Measurements from ENCODE around the gene KCTD16. TPM values are rescaled to one million over a fixed set of nuclear protein-coding genes. Genes with fewer than 3 reads are reported as not detected.

KCTD16 gene
- total and polyA plus RNA-seq, 2 experiments from 2014 or later: 0.02 to 0.76 TPM

DNA sequence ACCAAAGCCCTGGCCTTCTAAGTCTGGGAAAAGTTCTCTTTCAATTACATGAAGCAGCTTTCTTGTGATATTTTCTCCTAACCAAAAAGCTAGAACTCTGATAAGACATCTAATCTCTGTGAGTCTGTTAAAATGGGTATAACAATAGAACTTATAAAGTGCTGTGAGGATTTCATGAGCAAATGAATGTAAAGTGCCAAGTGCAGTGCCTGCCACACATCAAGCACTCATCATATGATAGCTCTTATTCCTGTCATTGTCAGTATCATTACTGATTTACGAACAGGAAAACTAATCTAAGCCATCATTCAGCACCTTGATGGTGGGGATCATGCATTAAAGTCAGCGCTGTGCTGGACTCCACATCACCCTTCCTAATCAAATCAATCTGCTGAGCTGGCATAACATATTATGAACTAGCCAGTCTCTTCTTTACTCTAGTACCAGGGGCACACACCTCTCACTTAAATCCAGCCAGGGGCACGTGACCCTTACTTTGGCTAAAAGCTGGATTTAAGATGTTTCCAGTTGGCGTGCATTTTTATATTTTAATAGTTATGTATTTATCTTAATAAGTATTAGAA, 37.5 kb upstream of the KCTD16 start:
- H3K4me3 Mint-ChIP-seq: no peak overlapping the region
- ATAC-seq: no peak

More for the DNA sequence above, 37.5 kb upstream of the KCTD16 start:
- no peak overlapping the region for H3K27ac ChIP-seq (ENCODE audit: low read depth)
- no peak for DNase-seq (ENCODE audit: low spot score)
- H3K27me3 ChIP-seq (ENCODE audit: insufficient read depth): no peaks in the 10 kb centered on the region
- no peak overlapping the region for H3K4me3 ChIP-seq
- H3K4me1 ChIP-seq (ENCODE audit: insufficient read depth): no peaks in the 10 kb centered on the region
- H3K79me2 ChIP-seq (replicated peaks; ENCODE audit: insufficient read depth): no peaks in the 10 kb centered on the region
- Mint-ChIP-seq H3K9me3 (no peaks in the 10 kb centered on the region), H3K27ac (no peak overlapping the region), H3K27me3 (ENCODE audit: insufficient read depth, low read depth, poor library complexity) (no peaks in the 10 kb centered on the region), H3K36me3 (ENCODE audit: low read depth) (no peaks in the 10 kb centered on the region), H3K4me1 (no peaks in the 10 kb centered on the region)
- H3F3A ChIP-seq (replicated peaks; ENCODE audit: low read depth): no peaks in the 10 kb centered on the region
- H3K9me2 ChIP-seq (ENCODE audit: insufficient read depth): no peaks in the 10 kb centered on the region; the same call in 1 of the 2 replicates
- H3K36me3 ChIP-seq (ENCODE audit: insufficient read depth): no peaks in the 10 kb centered on the region; the same call in 1 of the 2 replicates
- no peak overlapping the region; the same call in 1 of the 2 replicates for H2AFZ ChIP-seq
- no peak overlapping the region for H3K4me2 ChIP-seq
- TF ChIP-seq, protein P1, sequence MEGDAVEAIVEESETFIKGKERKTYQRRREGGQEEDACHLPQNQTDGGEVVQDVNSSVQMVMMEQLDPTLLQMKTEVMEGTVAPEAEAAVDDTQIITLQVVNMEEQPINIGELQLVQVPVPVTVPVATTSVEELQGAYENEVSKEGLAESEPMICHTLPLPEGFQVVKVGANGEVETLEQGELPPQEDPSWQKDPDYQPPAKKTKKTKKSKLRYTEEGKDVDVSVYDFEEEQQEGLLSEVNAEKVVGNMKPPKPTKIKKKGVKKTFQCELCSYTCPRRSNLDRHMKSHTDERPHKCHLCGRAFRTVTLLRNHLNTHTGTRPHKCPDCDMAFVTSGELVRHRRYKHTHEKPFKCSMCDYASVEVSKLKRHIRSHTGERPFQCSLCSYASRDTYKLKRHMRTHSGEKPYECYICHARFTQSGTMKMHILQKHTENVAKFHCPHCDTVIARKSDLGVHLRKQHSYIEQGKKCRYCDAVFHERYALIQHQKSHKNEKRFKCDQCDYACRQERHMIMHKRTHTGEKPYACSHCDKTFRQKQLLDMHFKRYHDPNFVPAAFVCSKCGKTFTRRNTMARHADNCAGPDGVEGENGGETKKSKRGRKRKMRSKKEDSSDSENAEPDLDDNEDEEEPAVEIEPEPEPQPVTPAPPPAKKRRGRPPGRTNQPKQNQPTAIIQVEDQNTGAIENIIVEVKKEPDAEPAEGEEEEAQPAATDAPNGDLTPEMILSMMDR (conservative IDR thresholded peaks at IDR 0.05; ENCODE audit: low read depth in 2 of 2): no peak
- TF ChIP-seq NANOG (IDR thresholded peaks at IDR 0.05; ENCODE audit: borderline replicate concordance) (no peak), POLR2AphosphoS5 (IDR thresholded peaks at IDR 0.05; ENCODE audit: low read depth) (no peak), EZH2phosphoT487 (IDR thresholded peaks at IDR 0.05; ENCODE audit: unreplicated experiment) (no peak), CREB1 (CRISPR knock-in tag; IDR thresholded peaks at IDR 0.05; ENCODE audit: low read depth) (no peak), JUNB (IDR thresholded peaks at IDR 0.05; ENCODE audit: unreplicated experiment) (no peak), ZNF114 (CRISPR knock-in tag; IDR thresholded peaks at IDR 0.05) (no peak), EZH2 (IDR thresholded peaks at IDR 0.05; ENCODE audit: low read depth, unreplicated experiment) (no peak), STAT1 (IDR thresholded peaks at IDR 0.05; ENCODE audit: unreplicated experiment) (no peak), ZNF331 (CRISPR knock-in tag; IDR thresholded peaks at IDR 0.05; ENCODE audit: low read depth) (no peak)
- TF ChIP-seq, protein P2, sequence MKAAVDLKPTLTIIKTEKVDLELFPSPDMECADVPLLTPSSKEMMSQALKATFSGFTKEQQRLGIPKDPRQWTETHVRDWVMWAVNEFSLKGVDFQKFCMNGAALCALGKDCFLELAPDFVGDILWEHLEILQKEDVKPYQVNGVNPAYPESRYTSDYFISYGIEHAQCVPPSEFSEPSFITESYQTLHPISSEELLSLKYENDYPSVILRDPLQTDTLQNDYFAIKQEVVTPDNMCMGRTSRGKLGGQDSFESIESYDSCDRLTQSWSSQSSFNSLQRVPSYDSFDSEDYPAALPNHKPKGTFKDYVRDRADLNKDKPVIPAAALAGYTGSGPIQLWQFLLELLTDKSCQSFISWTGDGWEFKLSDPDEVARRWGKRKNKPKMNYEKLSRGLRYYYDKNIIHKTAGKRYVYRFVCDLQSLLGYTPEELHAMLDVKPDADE (IDR thresholded peaks at IDR 0.05): no peak
- TF ChIP-seq, protein P3, sequence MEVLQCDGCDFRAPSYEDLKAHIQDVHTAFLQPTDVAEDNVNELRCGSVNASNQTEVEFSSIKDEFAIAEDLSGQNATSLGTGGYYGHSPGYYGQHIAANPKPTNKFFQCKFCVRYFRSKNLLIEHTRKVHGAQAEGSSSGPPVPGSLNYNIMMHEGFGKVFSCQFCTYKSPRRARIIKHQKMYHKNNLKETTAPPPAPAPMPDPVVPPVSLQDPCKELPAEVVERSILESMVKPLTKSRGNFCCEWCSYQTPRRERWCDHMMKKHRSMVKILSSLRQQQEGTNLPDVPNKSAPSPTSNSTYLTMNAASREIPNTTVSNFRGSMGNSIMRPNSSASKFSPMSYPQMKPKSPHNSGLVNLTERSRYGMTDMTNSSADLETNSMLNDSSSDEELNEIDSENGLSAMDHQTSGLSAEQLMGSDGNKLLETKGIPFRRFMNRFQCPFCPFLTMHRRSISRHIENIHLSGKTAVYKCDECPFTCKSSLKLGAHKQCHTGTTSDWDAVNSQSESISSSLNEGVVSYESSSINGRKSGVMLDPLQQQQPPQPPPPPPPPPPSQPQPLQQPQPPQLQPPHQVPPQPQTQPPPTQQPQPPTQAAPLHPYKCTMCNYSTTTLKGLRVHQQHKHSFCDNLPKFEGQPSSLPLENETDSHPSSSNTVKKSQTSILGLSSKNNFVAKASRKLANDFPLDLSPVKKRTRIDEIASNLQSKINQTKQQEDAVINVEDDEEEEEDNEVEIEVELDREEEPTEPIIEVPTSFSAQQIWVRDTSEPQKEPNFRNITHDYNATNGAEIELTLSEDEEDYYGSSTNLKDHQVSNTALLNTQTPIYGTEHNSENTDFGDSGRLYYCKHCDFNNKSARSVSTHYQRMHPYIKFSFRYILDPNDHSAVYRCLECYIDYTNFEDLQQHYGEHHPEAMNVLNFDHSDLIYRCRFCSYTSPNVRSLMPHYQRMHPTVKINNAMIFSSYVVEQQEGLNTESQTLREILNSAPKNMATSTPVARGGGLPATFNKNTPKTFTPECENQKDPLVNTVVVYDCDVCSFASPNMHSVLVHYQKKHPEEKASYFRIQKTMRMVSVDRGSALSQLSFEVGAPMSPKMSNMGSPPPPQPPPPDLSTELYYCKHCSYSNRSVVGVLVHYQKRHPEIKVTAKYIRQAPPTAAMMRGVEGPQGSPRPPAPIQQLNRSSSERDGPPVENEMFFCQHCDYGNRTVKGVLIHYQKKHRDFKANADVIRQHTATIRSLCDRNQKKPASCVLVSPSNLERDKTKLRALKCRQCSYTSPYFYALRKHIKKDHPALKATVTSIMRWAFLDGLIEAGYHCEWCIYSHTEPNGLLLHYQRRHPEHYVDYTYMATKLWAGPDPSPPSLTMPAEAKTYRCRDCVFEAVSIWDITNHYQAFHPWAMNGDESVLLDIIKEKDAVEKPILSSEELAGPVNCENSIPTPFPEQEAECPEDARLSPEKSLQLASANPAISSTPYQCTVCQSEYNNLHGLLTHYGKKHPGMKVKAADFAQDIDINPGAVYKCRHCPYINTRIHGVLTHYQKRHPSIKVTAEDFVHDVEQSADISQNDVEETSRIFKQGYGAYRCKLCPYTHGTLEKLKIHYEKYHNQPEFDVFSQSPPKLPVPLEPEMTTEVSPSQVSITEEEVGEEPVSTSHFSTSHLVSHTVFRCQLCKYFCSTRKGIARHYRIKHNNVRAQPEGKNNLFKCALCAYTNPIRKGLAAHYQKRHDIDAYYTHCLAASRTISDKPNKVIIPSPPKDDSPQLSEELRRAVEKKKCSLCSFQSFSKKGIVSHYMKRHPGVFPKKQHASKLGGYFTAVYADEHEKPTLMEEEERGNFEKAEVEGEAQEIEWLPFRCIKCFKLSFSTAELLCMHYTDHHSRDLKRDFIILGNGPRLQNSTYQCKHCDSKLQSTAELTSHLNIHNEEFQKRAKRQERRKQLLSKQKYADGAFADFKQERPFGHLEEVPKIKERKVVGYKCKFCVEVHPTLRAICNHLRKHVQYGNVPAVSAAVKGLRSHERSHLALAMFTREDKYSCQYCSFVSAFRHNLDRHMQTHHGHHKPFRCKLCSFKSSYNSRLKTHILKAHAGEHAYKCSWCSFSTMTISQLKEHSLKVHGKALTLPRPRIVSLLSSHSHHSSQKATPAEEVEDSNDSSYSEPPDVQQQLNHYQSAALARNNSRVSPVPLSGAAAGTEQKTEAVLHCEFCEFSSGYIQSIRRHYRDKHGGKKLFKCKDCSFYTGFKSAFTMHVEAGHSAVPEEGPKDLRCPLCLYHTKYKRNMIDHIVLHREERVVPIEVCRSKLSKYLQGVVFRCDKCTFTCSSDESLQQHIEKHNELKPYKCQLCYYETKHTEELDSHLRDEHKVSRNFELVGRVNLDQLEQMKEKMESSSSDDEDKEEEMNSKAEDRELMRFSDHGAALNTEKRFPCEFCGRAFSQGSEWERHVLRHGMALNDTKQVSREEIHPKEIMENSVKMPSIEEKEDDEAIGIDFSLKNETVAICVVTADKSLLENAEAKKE (CRISPR knock-in tag; IDR thresholded peaks at IDR 0.05): no peak
- TF ChIP-seq, protein P4, sequence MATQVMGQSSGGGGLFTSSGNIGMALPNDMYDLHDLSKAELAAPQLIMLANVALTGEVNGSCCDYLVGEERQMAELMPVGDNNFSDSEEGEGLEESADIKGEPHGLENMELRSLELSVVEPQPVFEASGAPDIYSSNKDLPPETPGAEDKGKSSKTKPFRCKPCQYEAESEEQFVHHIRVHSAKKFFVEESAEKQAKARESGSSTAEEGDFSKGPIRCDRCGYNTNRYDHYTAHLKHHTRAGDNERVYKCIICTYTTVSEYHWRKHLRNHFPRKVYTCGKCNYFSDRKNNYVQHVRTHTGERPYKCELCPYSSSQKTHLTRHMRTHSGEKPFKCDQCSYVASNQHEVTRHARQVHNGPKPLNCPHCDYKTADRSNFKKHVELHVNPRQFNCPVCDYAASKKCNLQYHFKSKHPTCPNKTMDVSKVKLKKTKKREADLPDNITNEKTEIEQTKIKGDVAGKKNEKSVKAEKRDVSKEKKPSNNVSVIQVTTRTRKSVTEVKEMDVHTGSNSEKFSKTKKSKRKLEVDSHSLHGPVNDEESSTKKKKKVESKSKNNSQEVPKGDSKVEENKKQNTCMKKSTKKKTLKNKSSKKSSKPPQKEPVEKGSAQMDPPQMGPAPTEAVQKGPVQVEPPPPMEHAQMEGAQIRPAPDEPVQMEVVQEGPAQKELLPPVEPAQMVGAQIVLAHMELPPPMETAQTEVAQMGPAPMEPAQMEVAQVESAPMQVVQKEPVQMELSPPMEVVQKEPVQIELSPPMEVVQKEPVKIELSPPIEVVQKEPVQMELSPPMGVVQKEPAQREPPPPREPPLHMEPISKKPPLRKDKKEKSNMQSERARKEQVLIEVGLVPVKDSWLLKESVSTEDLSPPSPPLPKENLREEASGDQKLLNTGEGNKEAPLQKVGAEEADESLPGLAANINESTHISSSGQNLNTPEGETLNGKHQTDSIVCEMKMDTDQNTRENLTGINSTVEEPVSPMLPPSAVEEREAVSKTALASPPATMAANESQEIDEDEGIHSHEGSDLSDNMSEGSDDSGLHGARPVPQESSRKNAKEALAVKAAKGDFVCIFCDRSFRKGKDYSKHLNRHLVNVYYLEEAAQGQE (IDR thresholded peaks at IDR 0.05; ENCODE audit: unreplicated experiment): no peak
- H4K20me1 ChIP-seq (replicated peaks; ENCODE audit: insufficient read depth): no peaks in the 10 kb centered on the region
